ENCODE measurements around the gene BNIP5.

BNIP5 gene, protein sequence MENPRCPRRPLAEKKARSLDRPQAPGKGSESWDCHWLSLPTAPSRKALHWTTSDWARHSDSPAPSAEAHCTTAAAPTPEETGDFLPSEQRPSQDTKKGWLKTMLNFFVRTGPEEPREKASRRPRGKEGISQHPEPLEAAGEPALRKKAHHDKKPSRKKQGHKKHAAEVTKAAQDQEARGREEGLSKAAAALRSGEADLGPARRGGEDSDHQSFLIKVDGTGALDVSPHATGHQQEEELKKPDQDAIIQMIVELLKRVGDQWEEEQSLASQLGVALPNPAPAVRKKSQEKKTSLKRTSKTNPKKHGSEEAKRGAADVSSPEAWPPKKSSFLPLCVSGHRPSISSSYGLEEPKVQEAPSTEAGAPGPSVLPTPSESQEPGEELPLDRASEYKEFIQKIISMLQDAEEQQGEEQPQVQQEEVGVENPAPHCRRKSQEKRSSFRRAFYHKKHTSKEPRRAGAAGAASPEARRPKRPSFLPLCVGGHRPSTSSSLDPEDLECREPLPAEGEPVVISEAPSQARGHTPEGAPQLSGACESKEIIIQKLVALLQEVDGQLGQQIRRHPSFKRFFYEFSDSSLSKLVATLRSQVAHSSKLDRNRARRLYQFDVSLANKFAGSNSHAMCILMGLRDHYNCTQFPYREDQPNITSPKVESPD

DNA sequence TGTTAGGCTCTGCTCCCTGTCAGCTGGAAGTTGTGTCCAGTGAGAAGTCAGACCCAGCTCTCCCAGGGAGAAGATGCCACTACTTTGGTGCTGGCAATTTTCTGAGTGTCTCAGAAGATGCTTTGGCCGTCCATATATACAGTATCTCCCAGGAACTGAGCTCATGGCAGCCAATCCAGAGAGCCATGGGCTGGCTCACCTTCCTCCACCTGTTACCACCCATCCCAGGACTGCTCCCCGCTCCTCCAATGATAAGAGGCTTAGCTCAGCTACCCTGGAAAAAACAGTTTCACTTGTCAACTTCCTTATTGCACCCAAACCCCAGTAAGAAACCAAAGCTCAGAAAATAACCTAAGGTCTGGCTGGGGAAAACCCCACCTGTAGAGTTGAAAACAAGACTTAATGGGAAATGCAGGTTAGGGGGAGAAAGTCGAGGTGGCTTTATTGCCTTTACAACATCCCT lies at the start of gene BNIP5:
TSS of gene BNIP5 (minus strand) at position 110 of the 463 bp plus-strand sequence. CDS start 6,198 bp downstream, outside the sequence.
- no peak for DNase-seq

DNA sequence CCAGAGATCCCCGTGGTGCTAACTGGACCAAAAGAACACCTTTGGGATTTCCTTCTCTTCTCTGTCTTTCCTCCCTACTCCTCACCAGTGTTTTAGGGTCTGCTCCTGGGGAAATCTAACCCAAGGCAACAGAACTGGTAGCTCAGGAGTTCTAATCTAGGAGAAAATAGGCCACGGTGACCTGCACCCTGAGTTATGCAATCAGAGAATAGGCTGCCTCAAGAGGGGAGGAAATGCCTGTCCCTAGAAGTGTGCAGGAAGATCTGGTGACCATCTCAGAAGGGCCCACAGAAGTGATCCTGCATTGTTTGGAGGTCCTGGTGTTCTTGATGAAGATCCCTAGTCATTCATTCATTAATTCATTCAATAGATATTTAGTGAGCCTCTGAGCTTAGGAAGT lies 47.4 kb upstream of the BNIP5 start:
- no peak for DNase-seq

DNA sequence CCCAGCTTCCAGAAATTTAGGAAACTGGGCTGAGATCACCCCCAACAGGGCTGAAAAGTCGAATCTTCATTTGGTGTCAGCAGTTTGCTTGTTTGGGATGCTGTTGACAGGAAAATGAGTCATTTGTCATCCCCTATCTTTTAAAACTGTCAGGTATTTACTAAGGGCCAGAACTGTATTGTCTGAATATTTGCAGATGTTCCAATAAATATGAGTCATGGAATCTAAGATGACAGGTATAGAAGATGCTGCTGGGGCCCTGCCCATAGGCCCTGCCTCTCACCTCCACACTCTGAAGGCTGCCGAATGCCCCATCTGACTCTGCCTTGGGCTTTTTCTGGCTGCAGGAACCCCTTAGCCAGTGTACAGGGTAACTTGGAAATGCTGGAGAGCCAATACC lies 46.9 kb upstream of the BNIP5 start:
- DNase-seq = no peak

DNA sequence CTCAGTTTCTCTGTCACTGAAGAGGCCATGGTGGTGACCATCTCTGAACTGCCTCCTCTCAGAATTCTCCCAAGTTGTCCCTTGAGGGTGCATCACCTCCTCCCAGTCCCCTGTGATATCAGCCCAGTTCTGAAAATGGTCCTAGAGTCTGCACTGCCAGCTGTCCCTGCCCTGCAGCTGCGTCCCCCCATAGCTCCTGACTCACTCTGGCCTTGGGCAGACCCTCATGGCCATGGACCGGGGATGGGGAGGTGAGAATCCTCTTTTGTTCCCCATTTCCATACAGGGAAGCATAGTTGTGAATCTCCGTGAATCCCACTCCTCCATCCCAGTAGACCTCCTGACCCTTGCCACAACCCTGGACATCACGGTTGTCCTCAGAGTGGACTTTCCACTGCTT lies 46.3 kb upstream of the BNIP5 start:
- DNase-seq = no peak

DNA sequence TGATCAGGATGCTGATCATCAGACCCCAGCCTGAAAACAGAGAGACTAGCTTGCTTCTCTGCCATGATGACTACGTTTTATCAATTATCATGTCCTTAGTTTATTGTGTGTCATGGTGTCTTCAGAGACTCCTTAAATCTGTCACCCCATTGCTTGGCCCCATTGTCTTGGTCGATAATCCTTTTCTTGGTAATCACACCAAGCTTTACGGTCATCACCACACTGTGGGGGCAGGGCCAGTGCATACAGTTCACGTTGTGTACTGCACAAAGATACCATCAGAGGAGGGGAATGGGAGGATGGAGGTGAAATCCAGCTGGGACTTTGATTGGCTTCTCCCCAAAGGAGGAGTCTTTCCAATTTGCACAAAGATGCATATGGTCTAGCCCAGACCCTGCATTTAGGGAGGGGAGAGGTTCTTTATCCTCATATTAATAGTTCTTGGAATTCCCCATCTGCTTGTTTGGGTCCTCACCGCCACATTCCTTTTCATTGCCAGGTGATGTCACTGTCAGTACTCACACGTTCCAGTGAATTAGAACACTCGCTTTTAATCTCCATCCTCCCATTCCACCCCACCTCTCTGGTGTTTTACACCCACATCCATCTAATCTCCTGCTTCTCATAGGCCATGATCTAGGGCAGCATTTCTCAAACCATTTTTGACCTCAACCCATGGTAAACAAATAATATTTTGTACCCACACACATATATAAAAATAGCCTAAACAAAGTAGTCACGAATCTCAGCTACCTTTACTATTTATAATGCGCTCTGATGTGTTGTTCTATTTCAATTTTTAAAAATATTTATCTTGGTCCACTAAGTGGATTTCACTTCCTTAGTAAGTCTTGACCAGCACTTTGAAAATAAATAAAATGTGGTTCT lies 45.1 kb upstream of the BNIP5 start:
- DNase-seq = no peak

DNA sequence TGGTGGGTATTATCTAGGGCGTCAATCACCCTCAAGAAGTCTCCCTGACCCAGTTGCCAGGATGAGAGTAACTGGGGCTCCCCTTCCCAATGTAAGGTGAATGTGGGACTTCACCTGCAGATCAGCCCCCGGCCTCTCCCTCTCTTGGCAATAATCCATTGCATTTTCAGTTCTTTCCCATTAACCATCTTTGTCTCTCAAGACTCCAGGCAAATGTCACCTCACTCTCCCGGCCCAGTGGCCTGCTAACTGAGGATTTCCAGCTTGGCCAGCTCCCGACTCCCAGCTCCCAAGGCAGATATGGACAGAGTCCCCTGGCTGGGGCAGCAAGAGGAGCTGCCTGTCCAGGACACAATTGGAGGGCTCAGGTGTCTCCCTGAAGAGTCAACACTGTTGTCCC lies 43.5 kb upstream of the BNIP5 start:
- no peak for DNase-seq

DNA sequence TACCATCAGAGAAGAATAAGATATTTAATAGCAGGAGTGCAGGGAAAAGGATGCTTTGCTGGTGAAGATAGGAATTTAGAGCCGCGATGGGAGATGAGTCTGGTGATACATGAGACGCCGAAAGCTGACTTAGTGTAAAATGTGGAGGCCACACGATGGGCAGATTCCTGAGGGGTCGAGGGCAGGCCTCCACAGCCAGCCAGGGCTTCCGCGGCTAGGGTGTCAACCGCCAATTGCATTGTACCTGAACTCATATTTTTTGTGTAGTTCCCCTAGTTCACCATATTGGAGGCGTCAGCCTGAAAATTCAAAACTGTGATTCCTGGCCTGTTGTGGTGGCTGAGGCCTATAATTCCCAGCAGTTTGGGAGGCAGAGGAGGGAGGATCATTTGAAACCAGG lies 42.2 kb upstream of the BNIP5 start:
- DNase-seq = no peak

DNA sequence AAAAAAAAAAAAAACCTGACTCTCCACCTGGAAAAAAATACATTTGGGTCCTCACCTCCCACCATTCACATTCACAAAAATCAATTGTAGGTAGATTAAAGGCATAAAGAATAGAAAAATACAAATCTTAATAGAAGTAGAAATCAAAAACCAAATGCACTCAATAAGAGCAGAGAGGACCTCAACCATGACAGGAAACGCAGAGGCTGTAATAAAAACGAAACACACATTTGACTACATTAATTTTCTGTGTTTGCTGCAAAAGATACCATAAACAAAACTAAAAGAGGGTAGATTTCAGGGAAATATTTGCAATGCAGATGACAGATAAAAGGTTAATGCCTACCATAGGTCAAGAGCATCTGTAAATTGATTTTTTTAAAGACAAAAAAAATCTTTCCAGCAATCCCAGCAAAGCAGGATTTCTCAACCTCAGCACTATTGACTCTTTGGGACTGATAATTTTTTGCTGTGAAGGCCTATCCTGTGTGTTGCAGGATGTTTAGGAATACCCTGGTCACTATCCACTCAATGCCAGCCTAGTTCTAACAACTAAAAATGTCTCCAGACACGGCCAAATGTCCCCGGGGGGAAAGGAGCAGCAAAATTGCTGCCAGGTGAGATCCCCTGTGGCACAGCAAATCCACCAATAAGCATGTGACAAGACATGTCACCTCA lies 41.7 kb upstream of the BNIP5 start:
- DNase-seq = no peak

DNA sequence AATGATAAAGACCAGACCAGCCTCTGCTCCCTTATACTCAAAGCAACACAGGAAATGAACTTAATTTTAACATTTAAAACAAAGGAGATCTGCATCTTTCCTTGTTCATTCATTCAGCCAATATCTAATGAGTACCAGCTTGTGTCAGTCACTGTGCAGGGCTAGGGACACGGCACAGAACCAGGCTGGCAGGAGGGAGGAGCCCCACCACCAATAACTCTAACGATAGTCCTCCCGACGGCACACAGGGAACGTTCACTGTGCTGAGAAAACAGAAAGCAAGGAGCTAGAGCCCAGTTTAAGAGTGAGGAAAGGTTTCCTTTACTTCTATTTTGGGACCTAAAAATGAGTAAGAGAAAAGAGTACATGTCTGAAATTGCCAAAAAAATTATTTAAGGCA lies 40.9 kb upstream of the BNIP5 start:
- DNase-seq = no peak

DNA sequence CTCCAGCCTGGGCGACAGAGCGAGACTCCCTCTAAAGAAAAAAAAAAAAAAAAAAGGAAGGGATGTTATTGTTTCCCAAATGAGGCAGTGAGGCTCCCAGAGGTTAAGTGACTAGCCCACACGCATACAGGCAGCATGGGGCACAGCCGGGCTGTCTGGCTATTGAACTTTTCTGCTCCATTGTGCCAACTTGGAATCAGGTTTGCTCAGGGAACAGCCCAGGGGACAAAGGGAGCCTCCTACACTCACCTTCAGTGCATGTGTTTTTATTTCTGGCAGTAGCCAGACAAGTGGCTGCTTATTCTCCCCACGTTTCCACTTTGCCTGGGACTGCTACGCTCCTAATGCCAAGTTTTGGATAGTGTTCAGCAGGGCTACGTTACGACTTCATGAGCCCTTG lies 40.1 kb upstream of the BNIP5 start:
- DNase-seq = no peak

DNA sequence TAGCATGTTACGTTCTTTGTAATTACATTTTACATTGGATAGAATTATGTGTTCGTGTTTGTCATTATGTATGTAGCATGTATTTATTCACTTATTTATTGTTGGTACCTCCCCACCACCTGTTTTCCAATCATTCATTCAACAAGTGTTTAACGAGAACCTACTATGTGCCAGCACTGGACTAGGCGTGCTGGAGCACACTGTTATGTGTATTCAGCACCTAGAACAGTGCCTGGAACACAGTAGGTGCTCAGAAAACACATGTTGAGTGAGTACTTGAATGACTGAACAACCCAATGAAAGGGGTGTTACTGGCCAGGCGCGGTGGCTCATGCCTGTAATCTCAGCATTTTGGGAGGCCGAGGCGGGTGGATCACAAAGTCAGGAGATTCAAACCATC lies 39.5 kb upstream of the BNIP5 start:
- no peak for DNase-seq

DNA sequence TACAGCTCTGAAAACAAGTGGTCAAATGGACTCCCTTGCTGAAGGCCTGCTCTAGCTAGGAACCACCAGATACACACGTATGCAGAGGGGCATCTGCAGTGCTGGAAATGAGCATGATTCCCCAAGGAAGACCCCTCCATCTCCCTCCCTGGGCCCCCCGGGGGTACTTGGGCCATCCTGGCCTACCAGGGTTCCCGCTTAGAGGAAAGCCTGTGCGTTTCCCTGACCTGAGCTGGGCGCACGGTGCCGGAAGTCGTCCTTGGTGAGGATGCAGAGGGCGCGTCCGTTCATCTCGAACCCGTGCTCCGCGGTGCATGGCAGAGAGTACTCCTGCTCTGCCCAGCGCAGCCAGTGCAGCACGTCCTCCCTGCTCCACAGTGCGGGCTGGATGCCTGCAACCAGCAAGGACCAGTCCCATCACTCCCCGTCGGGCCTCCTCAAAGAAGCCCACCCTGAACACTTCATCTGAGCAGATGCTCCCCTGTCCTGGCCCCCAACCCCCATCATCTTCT lies 39.0 kb upstream of the BNIP5 start:
- no peak for DNase-seq

DNA sequence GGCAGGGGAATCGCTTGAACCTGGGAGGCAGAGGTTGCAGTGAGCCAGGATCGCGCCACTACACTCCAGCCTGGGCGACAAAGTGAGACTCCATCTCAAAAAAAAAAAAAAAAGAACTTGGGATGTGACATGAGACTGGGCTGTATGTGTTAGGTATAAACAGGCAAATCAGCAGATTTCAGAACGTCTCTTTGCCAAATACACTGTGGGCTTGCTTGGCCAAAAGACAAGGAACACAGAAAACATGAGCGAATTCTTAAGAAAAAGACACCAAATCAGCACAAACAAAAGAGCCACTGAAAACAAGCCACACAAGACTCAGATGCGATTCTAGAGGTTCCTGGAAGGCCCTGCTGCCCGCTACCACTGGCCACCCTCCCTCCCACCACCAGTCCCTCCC lies 38.3 kb upstream of the BNIP5 start:
- DNase-seq = no peak

DNA sequence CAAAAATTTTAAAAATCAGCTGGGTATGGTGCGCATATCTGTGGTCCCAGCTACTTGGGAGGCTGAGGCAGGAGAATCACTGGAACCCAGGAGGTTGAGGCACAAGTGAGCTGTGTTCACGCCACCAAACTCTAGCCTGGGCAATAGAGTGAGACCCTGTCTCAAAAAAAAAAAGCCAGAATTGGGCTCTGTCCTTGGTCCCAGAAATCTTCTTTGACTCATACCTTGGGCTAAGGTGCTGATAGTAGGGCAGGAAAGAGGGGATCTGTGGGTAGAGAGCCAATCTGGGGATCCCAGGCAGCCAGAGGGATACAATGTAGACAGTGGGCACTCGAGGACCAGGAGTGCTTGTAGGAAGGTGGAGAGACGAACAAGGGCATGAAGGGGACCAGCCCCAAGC lies 37.5 kb upstream of the BNIP5 start:
- DNase-seq = no peak

DNA sequence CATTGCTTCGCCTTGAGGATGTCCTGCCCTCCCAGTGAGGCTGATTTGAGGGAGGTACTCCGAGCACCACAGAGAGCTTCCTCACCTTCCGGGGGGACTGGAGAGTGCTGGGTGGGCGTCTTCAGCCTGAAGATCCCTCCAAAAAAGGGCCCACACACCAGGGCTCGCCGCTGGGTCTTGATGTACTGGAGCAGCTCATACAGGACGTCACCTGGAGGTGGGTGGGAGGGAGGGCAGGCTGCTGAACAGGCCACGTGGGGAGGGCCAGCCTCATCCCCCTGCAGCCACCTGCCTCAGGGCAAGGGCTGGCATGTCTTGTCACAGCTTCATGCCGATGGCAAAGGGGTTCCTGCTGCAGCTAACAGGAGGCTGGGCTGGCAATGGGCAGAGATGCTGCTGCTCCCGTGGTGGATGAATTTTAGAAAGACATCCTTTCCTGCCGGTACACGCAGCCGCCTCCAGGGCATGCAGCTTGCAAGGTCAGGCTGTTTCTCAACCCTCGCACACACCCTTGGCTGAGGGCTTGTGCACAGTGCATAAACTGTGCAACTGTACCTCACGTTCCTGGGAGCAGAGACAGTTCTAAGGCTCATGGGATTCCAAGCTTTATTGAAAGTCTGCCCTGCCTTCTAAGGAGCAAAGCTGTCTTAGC lies 36.8 kb upstream of the BNIP5 start:
- no peak for DNase-seq

DNA sequence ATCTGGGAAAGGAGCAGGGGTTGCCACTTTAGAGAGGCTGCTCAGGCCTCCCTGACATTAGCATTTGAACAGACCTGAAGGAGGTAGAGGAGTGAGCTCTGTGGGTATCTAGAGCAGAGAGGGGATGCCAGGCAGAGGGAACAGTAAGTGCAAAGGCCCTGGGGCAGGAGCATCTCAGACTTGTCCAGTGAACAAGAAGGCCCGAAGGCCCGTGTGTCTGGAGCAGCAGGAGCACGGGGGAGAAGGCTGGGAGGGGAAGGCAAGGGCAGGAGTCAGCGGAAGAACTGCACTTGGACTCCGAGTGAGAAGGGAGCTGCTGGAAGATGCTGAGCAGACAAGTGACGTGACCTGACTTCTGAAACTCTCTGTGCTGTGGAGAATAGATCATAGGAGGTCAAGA lies 35.4 kb upstream of the BNIP5 start:
- no peak for DNase-seq

DNA sequence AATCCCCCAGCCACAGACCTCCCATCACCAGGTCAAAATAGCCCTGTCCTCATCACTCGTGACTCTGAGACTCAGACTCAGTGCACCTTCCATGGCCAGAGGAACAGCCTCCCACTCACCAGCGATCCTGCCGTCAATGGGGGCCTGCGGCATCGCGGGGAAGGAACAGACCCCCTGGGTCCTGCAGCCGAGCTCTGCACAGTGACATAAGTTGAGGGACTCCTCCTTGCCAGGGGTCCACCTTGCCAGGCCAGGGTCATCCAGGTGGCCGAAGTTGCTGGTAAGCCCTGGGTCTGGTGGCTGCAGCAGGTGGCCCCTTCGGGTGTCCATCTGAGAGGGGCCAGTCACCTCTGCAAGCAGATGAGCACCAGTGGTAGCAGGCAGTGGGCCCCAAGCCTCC lies 34.5 kb upstream of the BNIP5 start:
- no peak for DNase-seq

DNA sequence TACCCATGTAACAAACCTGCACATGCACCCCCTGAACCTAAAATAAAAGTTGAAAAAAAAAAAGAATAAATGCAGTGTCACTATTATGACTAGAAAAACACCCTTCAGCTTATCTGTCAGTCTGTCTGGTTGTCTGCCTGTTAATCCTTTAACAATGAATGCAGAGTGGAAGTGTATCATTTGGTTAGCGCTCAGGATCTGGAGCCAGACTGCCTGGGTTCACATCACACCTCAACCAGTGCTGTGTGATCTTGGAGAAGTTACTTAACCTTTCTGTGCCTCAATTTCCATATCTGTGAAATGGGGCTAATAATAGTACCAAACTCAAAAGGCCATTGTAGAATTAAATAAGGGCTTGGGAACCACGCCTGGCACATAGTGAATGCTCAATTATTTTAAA lies 34.0 kb upstream of the BNIP5 start:
- DNase-seq = no peak

DNA sequence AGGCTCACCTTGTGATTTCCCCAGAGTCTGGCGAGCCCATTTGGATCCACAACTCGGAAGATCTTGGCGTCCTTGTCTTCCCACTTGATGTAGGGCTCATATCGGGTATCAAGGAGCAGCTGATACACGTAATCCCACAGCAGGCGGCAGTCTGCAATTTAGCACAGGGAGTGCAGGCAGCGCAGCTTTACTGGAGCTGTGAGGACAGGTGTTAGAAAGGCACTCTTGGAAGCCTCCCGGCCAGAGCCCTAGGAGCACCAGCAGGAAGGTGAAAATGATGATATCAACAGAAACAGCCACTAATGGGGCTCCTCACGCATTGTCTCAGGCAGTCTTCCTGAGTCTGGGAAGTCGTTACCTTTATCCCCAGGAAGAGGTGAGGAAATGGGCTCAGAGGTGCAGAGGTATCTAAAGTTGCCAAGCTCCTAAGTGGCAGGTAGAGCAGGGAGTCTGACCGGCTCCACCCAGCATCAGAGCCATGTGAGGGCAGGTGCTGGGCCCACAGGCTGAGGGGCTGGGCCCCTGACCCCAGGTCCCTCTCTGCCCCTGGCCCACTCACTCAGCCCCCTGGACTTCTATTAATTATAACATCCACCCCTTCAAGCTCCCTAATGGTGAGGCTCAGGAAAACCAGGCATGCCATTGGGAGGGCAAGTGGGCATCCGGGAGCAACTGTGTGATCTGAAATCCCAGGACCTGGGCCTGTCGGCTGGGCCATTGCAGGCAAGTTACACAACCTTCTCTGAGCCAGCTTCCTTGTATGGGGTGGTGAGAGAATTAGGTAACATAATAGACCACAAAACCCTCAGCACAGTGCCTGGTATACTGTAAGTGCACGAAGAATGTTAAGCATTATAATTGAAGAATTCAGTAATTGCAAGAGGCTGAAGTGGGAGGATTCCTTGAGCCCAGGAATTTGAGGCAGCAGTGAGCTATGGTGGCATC lies 32.5 kb upstream of the BNIP5 start:
- DNase-seq = no peak

DNA sequence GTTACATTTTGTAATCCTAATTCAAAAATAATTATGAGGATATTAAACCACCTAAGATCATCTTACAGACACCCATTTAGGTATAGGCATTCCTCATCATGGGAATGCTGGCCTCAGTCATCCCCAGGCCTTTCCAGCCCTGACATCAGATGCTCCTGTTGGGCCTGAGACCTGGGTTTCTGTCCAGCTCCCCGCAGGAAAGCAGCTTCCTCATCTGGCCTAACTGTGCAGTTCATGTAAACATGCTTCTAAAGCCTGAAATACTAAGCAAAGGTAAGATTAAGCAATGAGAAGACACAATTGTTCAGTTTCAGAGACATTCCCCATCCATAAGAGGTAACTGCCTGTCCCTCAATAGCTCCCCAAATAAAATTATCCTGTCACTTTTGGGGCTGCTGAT lies 31.7 kb upstream of the BNIP5 start:
- no peak for DNase-seq

DNA sequence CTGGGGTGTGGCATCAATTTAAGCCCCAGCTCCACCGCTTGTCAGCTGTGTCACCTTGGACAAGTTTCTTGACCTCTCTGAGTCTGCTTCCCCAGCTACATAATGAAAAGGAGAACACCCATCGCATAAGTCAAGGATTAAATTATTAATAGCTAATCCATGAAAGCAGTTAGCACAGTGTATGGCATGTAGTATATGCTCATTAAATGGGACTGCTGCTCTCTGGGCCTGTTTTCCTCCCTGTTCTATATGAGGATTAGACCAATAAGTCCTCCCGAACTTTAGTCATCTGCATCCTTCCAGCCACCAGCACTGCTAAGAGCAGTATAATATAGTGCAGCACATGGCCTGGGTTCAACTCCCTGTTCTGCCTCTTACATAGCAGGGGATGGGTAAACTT lies 31.1 kb upstream of the BNIP5 start:
- DNase-seq = no peak
